Rectal smooth muscle tissue (tissue), 1 donor: Measurements from ENCODE around the gene PINLYP.

ENCODE experiments used
- H3K27ac ChIP-seq: one replicate; pipeline ENCODE4 v1.7.0; 2013; ENCODE audit warnings: low read depth, low read length, inconsistent platforms
- H3K27me3 ChIP-seq: one replicate; pipeline ENCODE4 v1.7.0; 2013; ENCODE audit warnings: low read length; ENCODE audit not compliant: control insufficient read depth, insufficient read depth
- H3K36me3 ChIP-seq: one replicate; pipeline ENCODE4 v1.7.0; 2013; ENCODE audit warnings: low read length; ENCODE audit not compliant: control insufficient read depth, insufficient read depth
- H3K4me1 ChIP-seq: one replicate; pipeline ENCODE4 v1.7.0; 2013; ENCODE audit warnings: low read length; ENCODE audit not compliant: control insufficient read depth, insufficient read depth
- H3K4me3 ChIP-seq: one replicate; pipeline ENCODE4 v1.7.0; 2013; ENCODE audit warnings: low read length
- H3K9ac ChIP-seq: one replicate; pipeline ENCODE4 v1.7.0; 2013; ENCODE audit warnings: low read length

Gene PINLYP

DNA sequence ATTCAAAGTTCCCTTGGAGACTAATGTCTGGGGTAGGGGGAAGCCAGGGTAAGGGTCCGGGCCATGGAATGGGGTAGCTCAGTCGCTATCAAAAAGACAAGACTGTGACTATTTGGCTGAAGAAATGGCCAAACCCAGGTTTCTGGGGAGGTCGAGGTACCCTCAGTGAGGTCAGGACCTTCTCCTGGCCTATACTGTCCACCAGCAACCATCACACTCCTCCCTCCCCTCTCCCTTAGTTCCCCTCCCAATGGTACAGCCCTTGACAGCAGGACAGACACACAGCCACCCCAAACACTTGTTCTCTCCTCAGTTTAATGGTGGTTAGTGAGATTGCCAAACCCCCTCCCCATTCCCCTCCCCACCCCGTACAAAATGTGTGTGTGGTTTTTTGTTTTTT lies 46.5 kb downstream of the PINLYP start:
- Histone ChIP-seq H3K27ac (no peak overlapping the region), H3K27me3 (no peaks in the 10 kb centered on the region), H3K4me1 (peaks cover 8% of the 10 kb centered on the region), H3K36me3 (no peaks in the 10 kb centered on the region), H3K4me3 (no peak overlapping the region), H3K9ac (no peak overlapping the region)

DNA sequence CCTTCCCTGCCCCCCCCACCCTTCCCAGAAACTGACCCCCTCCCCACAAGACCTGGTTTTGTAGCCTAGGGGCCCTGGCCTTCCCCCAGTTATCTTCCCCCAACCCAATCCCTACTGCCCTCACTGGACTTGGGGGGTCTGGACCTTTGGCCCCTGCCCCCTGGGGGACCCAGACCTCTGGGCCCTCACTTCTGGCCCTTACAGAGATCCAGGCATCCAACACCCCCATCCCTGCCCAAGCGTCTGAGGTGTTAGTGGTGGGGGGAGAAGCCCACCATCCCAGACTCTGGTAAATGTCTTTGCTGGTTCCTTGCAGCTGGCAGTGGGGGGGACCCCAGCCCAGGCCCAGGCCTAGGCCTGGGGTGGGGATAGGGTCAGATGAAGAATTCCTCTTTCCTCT lies 47.4 kb downstream of the PINLYP start:
- Histone ChIP-seq H3K4me3 (no peak overlapping the region), H3K9ac (no peak overlapping the region), H3K36me3 (no peaks in the 10 kb centered on the region), H3K4me1 (peaks cover 8% of the 10 kb centered on the region), H3K27me3 (no peaks in the 10 kb centered on the region), H3K27ac (no peak overlapping the region)

DNA sequence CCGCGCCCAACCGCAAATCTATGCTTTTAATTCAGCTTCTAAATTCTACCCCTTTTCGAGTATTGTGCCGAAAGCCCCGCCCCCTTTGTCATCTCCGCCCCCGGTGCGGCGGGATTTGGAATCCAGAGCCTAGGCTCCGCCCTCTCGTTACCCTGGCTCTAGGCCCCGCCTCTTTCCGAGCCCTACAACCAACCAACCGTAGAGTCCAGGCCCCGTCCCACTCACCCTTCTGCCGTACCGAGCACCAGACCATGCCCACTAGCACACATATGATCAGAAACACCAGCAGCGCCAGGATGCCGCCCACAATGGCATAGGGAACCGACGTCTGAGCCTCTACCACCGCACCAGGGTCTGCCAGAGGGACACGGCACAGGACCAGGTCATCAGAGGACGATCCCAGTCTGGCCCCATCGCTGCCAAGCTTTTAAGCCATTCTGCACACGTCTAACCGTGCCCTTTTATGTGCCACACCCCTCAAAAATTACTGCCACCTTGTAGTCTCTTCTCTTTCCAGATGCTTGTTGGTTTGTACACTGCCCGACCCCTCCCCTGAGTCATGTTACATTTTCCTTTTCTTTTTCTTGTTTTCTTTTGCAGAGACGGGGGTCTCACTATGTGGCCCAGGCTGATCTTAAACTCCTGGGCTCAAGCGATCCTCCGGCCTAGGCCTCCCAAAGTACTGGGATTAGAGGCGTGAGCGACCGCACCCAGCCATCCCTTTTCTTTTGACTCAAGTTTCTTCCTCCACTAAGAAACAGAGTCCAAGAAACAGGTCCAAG lies 48.5 kb downstream of the PINLYP start:
- Histone ChIP-seq H3K4me3 (no peak overlapping the region), H3K4me1 (peaks cover 4% of the 10 kb centered on the region), H3K27me3 (no peaks in the 10 kb centered on the region), H3K36me3 (no peaks in the 10 kb centered on the region), H3K27ac (no peak overlapping the region), H3K9ac (no peak overlapping the region)

DNA sequence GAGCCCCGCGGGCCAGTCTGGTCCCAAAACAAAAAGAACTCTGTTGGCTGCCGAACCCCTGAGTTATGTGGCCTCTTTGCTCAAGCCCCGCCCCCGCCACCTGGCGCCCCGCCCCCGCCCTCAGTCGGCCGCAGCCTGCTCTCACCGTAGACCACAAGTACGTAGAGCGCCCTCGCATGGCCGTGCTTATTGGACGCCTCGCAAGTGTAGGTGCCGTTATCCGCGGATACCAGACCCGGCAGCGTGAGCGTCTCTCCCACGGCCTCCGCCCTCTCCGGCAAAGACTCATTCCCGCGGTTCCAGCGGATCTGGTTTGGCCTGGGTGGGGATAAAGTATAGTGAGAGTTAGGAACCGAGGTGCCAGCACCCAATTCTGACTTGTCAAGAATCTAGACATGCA lies 49.3 kb downstream of the PINLYP start:
- H3K9ac ChIP-seq, result no peak overlapping the region
- H3K27me3 ChIP-seq, result no peaks in the 10 kb centered on the region
- no peaks in the 10 kb centered on the region for H3K36me3 ChIP-seq
- H3K4me3 ChIP-seq, result no peak overlapping the region
- peaks cover 3% of the 10 kb centered on the region for H3K4me1 ChIP-seq
- H3K27ac ChIP-seq, result no peak overlapping the region

DNA sequence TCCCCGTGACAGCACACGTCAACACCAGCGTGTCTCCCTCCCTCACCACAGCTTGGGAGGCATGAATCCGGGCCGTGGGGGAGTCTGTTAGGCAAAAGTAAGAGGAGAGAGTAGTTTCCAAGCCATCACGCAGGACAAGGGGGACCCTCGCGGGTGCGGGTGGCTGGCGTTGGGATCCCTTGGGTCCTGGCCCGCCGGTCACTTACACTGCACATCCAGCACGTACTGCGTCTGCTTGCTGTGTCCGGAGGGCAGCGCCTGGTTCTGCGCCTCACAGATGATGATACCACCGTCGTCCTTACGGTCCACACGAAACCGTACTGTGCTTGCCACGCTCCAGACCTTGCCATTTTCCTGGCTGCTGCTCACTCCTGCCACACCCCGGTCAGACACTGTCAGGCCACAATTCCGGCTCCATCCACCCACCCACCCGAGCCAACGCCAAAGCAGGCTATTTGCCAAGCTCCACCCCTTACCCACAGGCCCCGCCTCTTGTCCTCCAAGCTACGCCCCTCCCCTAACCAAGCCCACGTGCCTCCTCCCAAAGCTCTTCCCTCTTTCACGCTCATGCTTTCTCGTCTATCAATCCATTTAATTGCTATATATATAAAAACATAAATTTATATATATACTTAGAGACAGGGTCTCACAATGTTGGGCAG lies 50.4 kb downstream of the PINLYP start:
- no peak overlapping the region for H3K27ac ChIP-seq
- no peak overlapping the region for H3K4me3 ChIP-seq
- H3K36me3 ChIP-seq, result no peaks in the 10 kb centered on the region
- no peak overlapping the region for H3K9ac ChIP-seq
- no peaks in the 10 kb centered on the region for H3K27me3 ChIP-seq
- H3K4me1 ChIP-seq, result no peaks in the 10 kb centered on the region

DNA sequence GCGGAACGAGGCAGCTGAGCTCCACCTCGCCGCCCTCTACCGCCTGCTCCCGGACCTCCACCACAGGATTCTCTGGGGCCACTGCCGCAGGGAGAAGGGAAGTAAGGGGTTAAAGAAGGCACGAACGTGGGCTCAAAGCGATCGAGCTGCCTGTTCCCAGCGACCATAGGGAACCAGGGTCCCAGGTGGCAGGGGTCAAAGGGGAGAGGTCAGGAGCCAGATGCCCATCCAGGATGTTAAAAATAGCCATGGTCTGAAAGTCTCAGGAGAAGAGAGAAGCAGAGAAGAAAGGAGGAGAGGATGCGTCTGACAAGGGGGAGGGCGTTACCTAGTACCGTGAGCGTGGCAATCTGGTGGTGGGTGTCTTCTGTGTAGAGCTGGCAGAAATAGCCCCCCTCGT lies 51.2 kb downstream of the PINLYP start:
- Histone ChIP-seq H3K36me3 (no peaks in the 10 kb centered on the region), H3K4me1 (no peaks in the 10 kb centered on the region), H3K27me3 (no peaks in the 10 kb centered on the region), H3K27ac (no peak overlapping the region), H3K9ac (no peak overlapping the region), H3K4me3 (no peak overlapping the region)

DNA sequence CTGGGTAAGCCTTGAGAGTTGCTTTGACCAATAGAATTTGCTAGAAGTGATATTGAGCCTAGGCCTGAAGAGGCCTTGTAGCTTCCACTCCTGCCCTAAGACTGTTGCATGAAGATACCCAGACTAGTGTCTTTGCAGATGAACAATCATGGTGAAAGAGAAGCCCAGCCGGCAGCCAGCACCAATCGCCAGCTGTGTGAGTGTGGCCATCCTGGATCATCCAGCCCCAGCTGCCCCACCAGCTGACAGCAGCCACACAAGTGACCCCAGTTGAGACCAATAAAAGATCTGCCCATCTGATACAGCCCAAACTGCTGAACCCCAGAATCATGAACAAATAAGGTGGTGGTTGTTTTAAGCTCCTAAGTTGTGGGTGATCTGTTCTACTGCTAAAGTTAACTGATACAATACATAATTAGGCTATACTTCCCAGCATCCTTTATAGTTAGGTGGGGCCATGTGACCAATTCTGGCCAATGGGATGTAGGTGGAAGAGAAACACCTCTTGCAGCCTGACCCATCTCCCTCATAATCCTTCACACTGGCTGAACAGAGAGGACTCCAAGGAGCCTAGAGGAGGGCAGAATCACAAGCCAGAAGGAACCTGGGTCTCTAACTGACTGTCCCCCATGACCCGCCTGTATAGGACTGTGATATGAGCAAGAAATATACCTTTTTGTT lies 53.2 kb downstream of the PINLYP start:
- Histone ChIP-seq H3K27ac (no peak overlapping the region), H3K27me3 (no peaks in the 10 kb centered on the region), H3K4me1 (no peaks in the 10 kb centered on the region), H3K36me3 (no peaks in the 10 kb centered on the region), H3K9ac (no peak overlapping the region), H3K4me3 (no peak overlapping the region)

DNA sequence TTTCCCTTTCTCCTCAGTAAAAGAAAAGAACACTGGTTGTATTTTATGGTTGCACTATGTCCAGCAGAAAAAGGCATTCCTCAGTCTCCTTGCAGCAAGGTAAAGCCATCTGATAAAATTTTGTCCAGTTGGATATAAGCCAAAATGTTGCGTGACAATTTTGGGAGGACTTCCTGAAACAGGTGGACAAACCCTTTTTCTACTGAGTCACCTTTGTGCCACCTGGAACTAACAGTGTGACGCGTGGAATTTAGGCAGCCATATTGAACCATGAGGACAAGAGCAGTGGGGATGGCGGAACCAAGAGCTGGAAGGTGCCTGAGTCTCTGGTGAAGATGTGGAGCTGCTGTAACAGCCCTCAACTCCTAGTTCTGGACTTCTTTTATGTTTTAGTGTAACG lies 55.9 kb downstream of the PINLYP start:
- Histone ChIP-seq H3K27me3 (peaks cover 3% of the 10 kb centered on the region), H3K4me3 (no peak overlapping the region), H3K27ac (no peak overlapping the region), H3K4me1 (no peaks in the 10 kb centered on the region), H3K36me3 (no peaks in the 10 kb centered on the region), H3K9ac (no peak overlapping the region)
